Hypothalamus (tissue), 51 donors: ENCODE data around the gene ASPHD2.

Experiments
- DNase-seq, 51 donors: peaks; one replicate each; lab custom pipeline; 2025; lab: John Stamatoyannopoulos, UW

Gene ASPHD2

GRCh38 chr22:26489447-26490036, 60.5 kb downstream of the ASPHD2 start:
- no peak for DNase-seq

DNA sequence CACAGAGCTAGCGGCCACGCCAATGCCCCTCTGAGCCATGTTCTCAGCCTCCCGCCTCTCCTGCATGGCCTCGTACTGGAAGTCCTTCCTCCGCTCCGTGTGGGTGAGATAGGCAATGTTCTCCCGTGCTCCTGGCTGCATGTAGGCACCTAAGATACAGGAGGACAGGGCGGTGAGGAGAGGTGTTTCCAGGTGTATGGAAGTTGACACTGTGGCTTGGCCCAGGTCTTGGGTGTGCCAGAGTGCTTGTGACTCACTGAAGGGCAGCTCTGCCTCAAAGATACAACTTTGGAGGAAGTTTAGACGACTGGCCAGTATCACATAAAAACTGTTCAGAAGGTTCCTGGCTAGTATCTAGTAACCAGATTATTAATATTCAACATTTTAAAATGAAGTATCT, 63.2 kb downstream of the ASPHD2 start:
- DNase-seq = no peak

GRCh38 chr22:26494506-26494905, 65.4 kb downstream of the ASPHD2 start:
- DNase-seq = no peak
